Activated CD4-positive, CD25-positive, alpha-beta regulatory T cell treated with anti-CD3 and anti-CD28 coated beads, Interleukin-2, amount 50 U/mL, for 16 hours (primary cell): ENCODE data around the gene IGSF11.
"Not testable (repeated sequence)": the region's sequence is repeated elsewhere in the genome, so short reads cannot be mapped to it uniquely, and the experiment has no call there.

Source experiments
- DNase-seq: peaks from one replicate; pipeline ENCODE4 v3.0.0-alpha.2; 2020; ENCODE audit warnings: low read depth, low spot score

The IGSF11 gene

DNA sequence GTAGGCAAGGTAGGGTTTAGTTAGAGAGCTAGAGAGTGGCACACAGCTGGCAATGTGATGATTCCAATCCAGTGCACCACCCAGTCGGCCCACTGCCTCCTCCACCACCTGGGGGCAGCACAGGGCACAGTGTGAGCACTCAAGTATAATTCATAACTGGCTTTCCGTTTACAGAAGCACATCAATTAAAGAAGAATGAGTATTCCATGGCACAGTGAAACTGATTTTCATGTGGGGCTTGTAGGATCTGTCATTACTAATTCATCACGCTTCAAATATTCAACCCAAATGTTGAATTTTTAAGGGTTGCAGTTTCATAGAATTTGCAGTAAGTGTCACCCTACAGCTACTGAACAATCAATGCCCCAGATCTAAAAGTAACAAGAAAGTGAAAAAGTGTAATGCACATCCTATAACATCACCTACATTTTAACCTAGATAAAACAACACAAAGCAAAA, 149.9 kb downstream of the IGSF11 start:
- peak; percentile 56 for DNase-seq

DNA sequence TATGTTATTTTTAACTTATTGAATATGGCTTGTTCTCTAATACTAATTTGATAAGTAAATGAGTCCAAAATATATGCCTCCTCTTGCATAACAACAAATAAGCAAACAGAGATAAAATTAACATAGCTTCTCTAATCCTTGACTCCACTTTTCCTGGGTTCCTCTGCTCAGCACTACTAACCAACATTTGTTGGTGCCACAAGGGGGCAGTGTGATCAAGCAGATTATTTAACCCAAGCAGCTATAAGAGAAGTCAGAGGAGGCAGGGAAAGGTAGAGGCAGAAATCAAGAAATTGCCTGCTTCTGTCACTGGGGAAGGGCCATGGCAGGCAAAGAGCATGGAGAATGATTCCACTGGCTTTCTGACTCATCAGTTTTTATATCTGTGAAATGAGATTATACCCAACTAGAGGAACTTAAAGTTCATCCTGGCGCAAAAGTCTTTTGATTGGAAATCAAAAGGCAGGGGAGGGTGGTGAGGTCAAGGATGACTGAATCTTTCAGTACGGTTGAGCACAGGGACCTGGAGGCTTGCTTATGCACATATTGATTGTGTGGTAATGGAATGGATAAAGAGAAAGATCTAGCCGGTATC, 152.2 kb downstream of the IGSF11 start:
- DNase-seq = peak; percentile 54

DNA sequence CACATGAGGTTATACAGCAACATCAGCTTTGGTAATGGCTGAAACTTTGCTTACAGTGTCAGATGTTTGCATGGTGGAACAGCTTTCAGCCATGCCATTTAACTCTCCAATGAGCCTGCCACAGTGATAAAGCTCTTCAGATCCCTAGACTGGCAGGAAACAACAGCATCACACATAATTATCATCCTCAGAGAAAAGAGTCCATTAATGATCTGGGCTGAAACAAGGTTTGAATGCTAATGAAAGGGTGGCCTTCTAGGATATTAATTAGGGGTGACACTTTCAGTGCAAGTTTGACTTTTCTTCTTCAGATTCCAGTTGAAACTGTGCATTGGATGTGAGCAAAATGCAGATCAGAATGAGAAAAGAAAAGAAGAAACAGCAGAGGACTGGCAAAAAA, 166.6 kb downstream of the IGSF11 start:
- no peak for DNase-seq

DNA sequence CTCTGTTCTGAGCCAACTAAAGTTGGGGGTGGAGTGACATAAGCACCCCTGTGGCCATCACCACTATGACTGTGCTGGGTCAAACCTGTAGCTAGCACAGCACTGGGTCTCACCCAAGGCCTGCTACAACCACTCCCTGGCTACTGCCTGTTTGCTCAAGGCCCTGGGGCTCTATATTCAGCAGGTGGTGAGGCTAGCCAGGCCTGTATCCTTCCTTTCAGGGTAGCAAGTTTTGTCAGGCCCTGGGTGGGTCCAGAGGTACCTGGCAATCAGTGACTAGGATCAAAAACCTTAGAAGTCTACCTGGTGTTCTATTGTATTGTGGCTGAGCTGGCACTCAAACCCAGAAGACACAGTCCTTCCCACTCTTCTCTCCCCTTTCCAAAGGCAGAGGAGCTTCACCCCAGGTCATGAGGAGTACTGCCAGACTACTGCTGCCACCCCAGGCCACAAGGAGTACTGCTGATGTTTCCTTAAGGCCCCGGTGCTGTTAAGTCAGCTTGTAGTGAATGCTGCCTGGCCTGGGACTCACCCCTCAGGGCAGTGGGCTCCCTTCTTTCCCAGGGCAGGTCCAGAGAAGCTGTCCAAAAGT, 170.8 kb downstream of the IGSF11 start:
- DNase-seq = no peak

DNA sequence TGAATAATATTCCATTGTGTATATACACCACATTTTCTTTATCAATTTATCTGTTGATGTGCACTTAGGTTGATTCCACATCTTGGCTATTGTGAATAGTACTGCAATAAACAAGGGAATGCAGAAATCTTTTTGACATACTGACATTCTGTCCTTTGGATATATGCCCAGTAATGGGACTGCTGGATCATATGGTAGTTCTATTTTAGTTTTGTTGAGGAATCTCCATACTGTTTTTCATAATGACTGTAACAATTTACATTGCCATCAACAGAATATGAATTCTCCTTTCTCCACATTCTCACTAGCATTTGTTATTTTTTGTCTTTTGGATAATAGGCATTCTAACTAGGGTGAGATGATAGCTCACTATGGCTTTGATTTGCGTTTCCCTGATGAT, 174.7 kb downstream of the IGSF11 start:
- no peak for DNase-seq

DNA sequence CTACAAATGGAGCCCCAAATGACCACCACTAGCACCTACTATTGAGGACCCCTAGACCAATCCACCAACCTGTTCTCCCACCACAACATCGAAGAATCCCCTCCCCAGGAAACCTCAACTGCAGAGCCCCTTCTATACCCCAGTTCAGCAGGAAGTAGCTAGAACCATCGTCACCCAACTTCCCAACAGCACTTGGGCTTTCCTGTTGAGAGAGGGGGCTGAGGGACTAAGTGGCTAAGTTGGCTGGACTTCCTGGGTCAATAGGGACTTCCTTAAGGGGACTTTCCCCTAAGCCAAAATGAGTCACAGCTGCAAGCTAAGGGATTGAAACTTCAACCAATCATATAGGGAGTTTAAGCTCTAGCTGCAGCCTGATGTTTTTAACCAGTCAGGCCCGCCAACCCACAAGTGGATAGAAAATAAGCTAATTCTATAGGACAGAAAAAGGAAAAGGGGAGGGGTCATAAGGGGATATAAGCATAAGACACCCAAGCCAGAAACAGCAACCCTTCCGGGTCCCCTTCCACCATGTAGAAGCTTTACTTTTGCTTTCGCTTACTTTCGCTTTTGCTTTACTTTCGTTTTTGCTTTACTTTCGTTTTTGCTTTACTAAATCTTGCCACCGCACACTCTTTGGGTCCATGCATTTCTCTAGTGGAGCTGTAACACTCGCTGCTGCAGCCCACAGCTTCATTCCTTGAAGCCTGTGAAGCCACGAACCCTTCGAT, 183.0 kb downstream of the IGSF11 start:
- DNase-seq = not testable (repeated sequence)

DNA sequence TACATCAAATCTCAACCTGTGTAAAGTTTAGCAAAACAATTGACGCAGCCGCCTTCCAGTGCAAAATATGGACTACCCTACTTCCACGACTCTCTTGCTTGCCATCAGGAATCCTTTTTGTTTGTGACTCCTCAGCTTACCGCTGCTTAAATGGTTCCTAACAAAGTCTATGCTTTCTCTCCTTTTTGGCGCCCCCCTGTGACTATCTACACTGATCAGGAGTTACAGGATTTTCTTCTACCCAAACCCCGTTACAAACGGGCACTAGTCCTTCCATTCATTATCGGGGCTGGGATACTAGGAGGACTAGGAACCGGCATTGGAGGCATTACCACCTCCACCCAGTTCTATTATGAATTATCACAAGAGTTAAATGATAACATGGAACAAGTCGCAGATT, 184.0 kb downstream of the IGSF11 start:
- no peak for DNase-seq
